Astrocyte of the cerebellum (primary cell): ENCODE measurements around the gene NALCN.

Experiments
- DNase-seq: peaks from one replicate; pipeline ENCODE4 v3.0.0-alpha.2; 2011; ENCODE audit warnings: low read depth
- H3K4me3 ChIP-seq: 2 replicates; pipeline ENCODE4 v1.5.1; 2011; ENCODE audit warnings: mild to moderate bottlenecking, low read depth, low read length, moderate library complexity
- CTCF ChIP-seq: IDR thresholded peaks from 2 replicates; pipeline ENCODE4 v1.5.1; 2012; ENCODE audit warnings: low read length, low read depth, moderate library complexity, mild to moderate bottlenecking; ENCODE audit errors: missing control alignments
- in situ Hi-C: cut with HindIII; loops from 2 replicates; pipeline ENCODE4 v1.10.0; 2017; ENCODE audit warnings: low sequenced_read_pairs

Gene NALCN

GRCh38 chr13:101146101-101146898 lies 270.0 kb downstream of the NALCN start:
- no peak for TF ChIP-seq CTCF
- no peak overlapping the region for H3K4me3 ChIP-seq
- no peak for DNase-seq
- in situ Hi-C loops: loop anchor here (10.0 to 25.0 kb wide), 3 partner anchors 341 to 769 kb away; no protein-coding TSS in a partner anchor

GRCh38 chr13:101144808-101145419 lies 271.4 kb downstream of the NALCN start:
- peak; percentile 63 for DNase-seq
- TF ChIP-seq CTCF: peak; percentile 51
- no peak overlapping the region for H3K4me3 ChIP-seq
- in situ Hi-C loops: loop anchor here (10.0 to 25.0 kb wide), 3 partner anchors 342 to 770 kb away; no protein-coding TSS in a partner anchor

- no peak for DNase-seq
- no peak for TF ChIP-seq CTCF
- H3K4me3 ChIP-seq: no peak overlapping the region
- in situ Hi-C loops: loop anchor here (10.0 to 25.0 kb wide), 3 partner anchors 346 to 774 kb away; no protein-coding TSS in a partner anchor
Measured at GRCh38 chr13:101140936-101141335, 275.4 kb downstream of the NALCN start.

GRCh38 chr13:101140087-101140770 lies 276.1 kb downstream of the NALCN start:
- H3K4me3 ChIP-seq: no peak overlapping the region
- DNase-seq: no peak
- in situ Hi-C loops: loop anchor here (10.0 to 25.0 kb wide), 3 partner anchors 347 to 775 kb away; no protein-coding TSS in a partner anchor
- no peak for TF ChIP-seq CTCF

- in situ Hi-C loops: loop anchor here (25.0 kb wide), 2 partner anchors 348 to 623 kb away; no protein-coding TSS in a partner anchor
- no peak for DNase-seq
- TF ChIP-seq CTCF: no peak
- no peak overlapping the region for H3K4me3 ChIP-seq
Measured at GRCh38 chr13:101139081-101139480, 277.2 kb downstream of the NALCN start.

GRCh38 chr13:101127741-101128353 lies 288.5 kb downstream of the NALCN start:
- peak; percentile 49 for DNase-seq
- in situ Hi-C loops: loop anchor here (25.0 kb wide), 2 partner anchors 359 to 634 kb away; no protein-coding TSS in a partner anchor
- peak; percentile 78 for TF ChIP-seq CTCF
- no peak overlapping the region for H3K4me3 ChIP-seq
